Measurements from ENCODE around the gene UBE2L6. TPM values are rescaled to one million over a fixed set of nuclear protein-coding genes. Genes with fewer than 3 reads are reported as not detected.
A peak's percentile ranks its signal among the peaks of the same experiment; 100 is the strongest.

Gene UBE2L6
- total RNA-seq, 3 donors from 2014 or later: 25.9 to 66.2 (median 48.1) TPM

GRCh38 chr11:57566905-57567514 lies 462 bp downstream of the UBE2L6 start:
- Histone ChIP-seq H3K27ac (peak overlapping the region; percentile 82 to 89), H3K4me3 (peak overlapping the region; percentile 78 to 95 (median 85)), H3K9me3 (no peaks in the 10 kb centered on the region), H3K36me3 (no peaks in the 10 kb centered on the region), H3K27me3 (no peaks in the 10 kb centered on the region), H3K4me1 (peaks cover 0 to 7% of the 10 kb centered on the region in 2 donors)
- intact Hi-C loops (cut with DNase I; ENCODE audit: low total_unique reads): loop anchor here (5.0 kb wide), 1 partner anchor 70 kb away; no protein-coding TSS in a partner anchor
- DNase-seq (ENCODE audit: low spot score in 2 of 2): no peak
- TF ChIP-seq POLR2A (IDR thresholded peaks at IDR 0.05): no peak
- TF ChIP-seq POLR2AphosphoS5 (IDR thresholded peaks at IDR 0.05): no peak
- TF ChIP-seq CTCF (IDR thresholded peaks at IDR 0.05): no peak

- TF ChIP-seq POLR2A (IDR thresholded peaks at IDR 0.05) (no peak), CTCF (IDR thresholded peaks at IDR 0.05) (no peak), POLR2AphosphoS5 (IDR thresholded peaks at IDR 0.05) (no peak)
- intact Hi-C loops (cut with DNase I; ENCODE audit: low total_unique reads): loop anchor here (5.0 kb wide), 1 partner anchor 71 kb away; no protein-coding TSS in a partner anchor
- no peaks in the 10 kb centered on the region for H3K9me3 ChIP-seq
- H3K4me1 ChIP-seq: peaks cover 0 to 7% of the 10 kb centered on the region in 2 donors
- DNase-seq (ENCODE audit: low spot score in 2 of 2): no peak
- H3K4me3 ChIP-seq: peak overlapping the region; percentile 78 to 95 (median 85)
- peak overlapping the region; percentile 82 to 89 for H3K27ac ChIP-seq
- H3K27me3 ChIP-seq: no peaks in the 10 kb centered on the region
- H3K36me3 ChIP-seq: no peaks in the 10 kb centered on the region
Observed at GRCh38 chr11:57566005-57566904, 1.2 kb downstream of the UBE2L6 start.

- DNase-seq (ENCODE audit: low spot score in 2 of 2): no peak
- no peak overlapping the region for H3K4me3 ChIP-seq
- no peaks in the 10 kb centered on the region for H3K9me3 ChIP-seq
- H3K36me3 ChIP-seq: no peaks in the 10 kb centered on the region
- intact Hi-C loops (cut with DNase I; ENCODE audit: low total_unique reads): no loop called here
- peak overlapping the region; percentile 59 to 85 for H3K27ac ChIP-seq
- no peaks in the 10 kb centered on the region for H3K4me1 ChIP-seq
- no peaks in the 10 kb centered on the region for H3K27me3 ChIP-seq
- TF ChIP-seq POLR2AphosphoS5 (IDR thresholded peaks at IDR 0.05) (no peak), POLR2A (IDR thresholded peaks at IDR 0.05) (no peak), CTCF (IDR thresholded peaks at IDR 0.05) (no peak)
Observed at GRCh38 chr11:57562596-57562995, 4.9 kb downstream of the UBE2L6 start.

- peak overlapping the region in 1 of 2 donors; percentile 25 for H3K27ac ChIP-seq
- TF ChIP-seq POLR2AphosphoS5 (IDR thresholded peaks at IDR 0.05) (no peak), CTCF (IDR thresholded peaks at IDR 0.05) (no peak), POLR2A (IDR thresholded peaks at IDR 0.05) (no peak)
- H3K4me3 ChIP-seq: no peak overlapping the region
- H3K4me1 ChIP-seq: no peaks in the 10 kb centered on the region
- peak; percentile 55 to 76 for DNase-seq (ENCODE audit: low spot score in 2 of 2)
- intact Hi-C loops (cut with DNase I; ENCODE audit: low total_unique reads): no loop called here
- H3K36me3 ChIP-seq: no peaks in the 10 kb centered on the region
- no peaks in the 10 kb centered on the region for H3K9me3 ChIP-seq
- H3K27me3 ChIP-seq: no peaks in the 10 kb centered on the region
Observed at GRCh38 chr11:57560146-57560545, 7.3 kb downstream of the UBE2L6 start.

GRCh38 chr11:57556041-57556440 lies 11.4 kb downstream of the UBE2L6 start:
- no peak for DNase-seq (ENCODE audit: low spot score in 2 of 2)
- no peak overlapping the region for H3K27ac ChIP-seq
- H3K27me3 ChIP-seq: no peaks in the 10 kb centered on the region
- H3K4me3 ChIP-seq: no peak overlapping the region
- intact Hi-C loops (cut with DNase I; ENCODE audit: low total_unique reads): no loop called here
- H3K36me3 ChIP-seq: peaks cover 7% of the 10 kb centered on the region
- H3K9me3 ChIP-seq: no peaks in the 10 kb centered on the region
- H3K4me1 ChIP-seq: no peaks in the 10 kb centered on the region
- TF ChIP-seq POLR2A (IDR thresholded peaks at IDR 0.05): no peak
- TF ChIP-seq CTCF (IDR thresholded peaks at IDR 0.05): no peak
- TF ChIP-seq POLR2AphosphoS5 (IDR thresholded peaks at IDR 0.05): no peak

Measured in breast epithelium (tissue), 4 donors.